ENCODE measurements around the gene PNMA8C.

DNA sequence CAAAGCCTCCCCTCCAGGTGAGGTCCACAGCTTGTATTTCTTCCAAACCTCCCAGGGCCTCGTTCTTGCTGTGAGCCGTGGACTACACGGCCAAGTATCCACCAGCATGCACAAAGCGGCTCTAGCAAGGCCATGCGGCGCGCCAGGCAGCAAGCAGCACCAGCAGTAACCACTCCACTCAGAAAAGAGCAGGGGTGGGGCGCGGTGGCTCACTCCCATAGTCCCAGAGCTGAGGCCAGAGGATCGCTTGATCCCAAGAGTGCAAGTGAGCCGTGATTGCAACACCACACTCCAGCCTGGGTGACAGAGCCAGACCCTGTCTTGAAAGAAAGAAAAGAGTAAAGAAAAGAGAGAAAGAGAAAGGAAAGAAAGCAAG, 20.1 kb downstream of the PNMA8C start:
- TF ChIP-seq POLR2A (IDR thresholded peaks at IDR 0.05; ENCODE audit: low read depth, low read length) (no peak), TAF1 (IDR thresholded peaks at IDR 0.05; ENCODE audit: low read depth, low read length) (no peak), PAX5 (IDR thresholded peaks at IDR 0.05; ENCODE audit: insufficient read depth, low read length, severe bottlenecking) (no peak)
